ENCODE measurements around the gene PSD4.
"Not testable (repeated sequence)": the region's sequence is repeated elsewhere in the genome, so short reads cannot be mapped to it uniquely, and the experiment has no call there.

Gene PSD4

DNA sequence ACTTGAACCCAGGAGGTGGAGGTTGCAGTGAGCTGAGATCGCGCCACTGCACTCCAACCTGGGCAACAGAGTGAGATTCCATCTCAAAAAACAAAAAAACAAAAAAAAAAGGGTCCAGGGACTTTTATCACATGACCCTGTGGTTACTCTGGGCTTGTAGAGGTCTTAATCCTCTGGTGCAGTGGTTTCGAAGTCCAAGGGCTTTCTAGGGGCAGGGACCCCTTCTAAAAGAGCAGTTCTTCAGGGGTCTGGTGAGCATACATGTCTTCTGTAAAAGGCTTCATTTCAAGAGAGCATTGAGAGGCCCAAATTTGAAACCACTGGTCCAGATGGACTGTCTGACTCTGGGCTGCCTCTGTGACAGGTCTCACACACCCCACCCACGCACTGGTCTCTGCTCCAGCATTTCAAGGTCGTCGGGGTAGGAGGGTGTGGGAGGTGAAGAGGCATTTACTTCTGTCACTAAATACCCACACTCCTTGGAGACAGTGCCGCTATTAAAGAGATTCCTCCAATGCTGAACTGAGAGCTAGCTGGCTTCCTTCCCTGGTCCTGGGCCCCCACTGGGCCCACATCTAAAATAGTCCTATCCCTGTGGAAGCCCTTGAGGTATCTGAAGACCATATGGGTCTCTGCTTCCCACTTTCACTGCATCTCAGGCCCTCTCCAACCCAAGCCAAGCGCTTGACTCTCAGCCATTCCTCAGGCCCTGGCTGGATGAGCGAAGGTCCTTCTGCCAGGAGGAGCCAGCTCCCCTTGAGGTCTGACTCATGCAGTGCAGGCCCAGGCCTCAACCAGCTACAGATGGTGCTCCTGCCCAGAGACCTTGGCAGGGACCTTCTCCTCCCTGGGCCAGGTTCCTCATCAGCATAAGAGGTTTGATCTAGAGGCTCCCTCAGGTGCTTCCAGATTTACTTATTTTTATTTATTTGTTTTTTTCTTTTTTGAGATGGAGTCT lies 60.1 kb downstream of the PSD4 start:
- Histone ChIP-seq H3K36me3 (ENCODE audit: insufficient read depth, low read length) (no peaks in the 10 kb centered on the region), H3K4me1 (ENCODE audit: control insufficient read depth, insufficient read depth, low read length) (peaks cover 13% of the 10 kb centered on the region), H3K4me2 (ENCODE audit: low read length) (no peak overlapping the region), H3K9me3 (replicated peaks; ENCODE audit: low read length) (no peaks in the 10 kb centered on the region), H3K27me3 (ENCODE audit: control insufficient read depth, insufficient read depth, low read length) (no peaks in the 10 kb centered on the region), H3K4me3 (ENCODE audit: low read length) (no peak overlapping the region), H3K9ac (ENCODE audit: low read depth, low read length) (no peak overlapping the region)

DNA sequence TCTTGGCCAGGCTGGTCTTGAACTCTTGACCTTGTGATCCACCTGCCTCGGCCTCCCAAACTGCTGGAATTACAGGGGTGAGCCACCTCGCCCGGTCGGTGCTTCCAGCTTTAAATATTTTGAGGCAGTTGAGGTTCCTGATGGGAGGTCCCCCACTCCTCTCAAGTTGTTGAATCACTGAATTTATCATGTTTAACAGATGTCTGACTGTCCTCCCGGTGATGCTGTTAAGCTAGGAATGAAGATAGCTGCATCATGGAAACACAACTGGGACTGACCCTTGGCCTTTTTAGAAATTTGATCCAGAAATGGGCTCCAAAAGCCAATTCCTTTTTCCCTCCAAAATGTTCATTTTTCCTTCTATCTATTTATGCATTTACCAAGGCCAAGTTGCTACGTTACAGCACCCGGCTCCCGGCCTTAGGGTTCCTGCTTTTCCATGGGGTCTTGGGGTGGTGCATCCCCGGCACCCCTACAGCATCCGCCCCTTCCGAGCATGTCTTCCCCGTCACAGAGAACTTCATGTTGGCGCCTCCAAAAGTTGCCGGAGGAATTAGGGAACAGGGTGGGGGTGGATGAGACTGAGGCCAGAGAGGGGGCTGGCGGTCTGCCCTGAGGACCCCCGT lies 61.1 kb downstream of the PSD4 start:
- Histone ChIP-seq H3K4me3 (ENCODE audit: low read length) (peak overlapping the region; percentile 65), H3K9ac (ENCODE audit: low read depth, low read length) (peak overlapping the region; percentile 32), H3K4me1 (ENCODE audit: control insufficient read depth, insufficient read depth, low read length) (peaks cover 19% of the 10 kb centered on the region), H3K27me3 (ENCODE audit: control insufficient read depth, insufficient read depth, low read length) (no peaks in the 10 kb centered on the region), H3K36me3 (ENCODE audit: insufficient read depth, low read length) (no peaks in the 10 kb centered on the region), H3K9me3 (replicated peaks; ENCODE audit: low read length) (no peaks in the 10 kb centered on the region), H3K4me2 (ENCODE audit: low read length) (peak overlapping the region; percentile 72)

DNA sequence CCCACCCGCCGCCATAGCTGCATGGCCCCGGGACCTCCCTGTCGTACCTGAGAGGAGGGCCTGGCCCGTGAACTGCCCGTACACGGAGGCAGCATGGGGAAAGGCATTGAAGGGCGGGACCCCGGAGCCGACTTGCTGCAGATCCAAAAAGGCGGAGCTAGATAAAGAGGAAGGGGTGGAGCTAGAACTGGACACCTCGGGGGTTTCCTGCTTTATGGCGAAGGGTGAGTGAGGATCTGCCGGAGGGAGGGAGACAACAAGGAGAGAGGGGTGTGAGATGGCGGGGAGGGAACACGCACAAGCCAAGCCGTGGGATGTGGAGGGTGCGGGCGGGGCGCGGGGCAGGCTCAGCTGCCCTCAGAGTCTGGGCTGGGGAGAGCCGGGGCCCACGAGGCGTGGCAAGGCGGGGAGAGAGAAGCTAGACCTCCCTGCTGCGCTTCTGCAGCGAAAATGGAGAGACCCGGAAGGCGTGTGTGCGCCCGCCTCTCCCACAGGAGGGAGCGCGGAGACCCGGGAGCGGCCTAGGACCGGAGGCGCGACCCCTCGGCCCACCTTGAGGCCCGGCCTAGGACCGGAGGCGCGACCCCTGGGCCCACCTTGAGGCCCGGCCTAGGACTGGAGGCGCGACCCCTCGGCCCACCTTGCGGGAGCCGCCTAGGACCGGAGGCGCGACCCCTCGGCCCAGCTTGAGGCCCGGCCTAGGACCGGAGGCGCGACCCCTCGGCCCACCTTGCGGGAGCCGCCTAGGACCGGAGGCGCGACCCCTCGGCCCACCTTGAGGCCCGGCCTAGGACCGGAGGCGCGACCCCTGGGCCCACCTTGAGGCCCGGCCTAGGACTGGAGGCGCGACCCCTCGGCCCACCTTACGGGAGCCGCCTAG lies 61.8 kb downstream of the PSD4 start:
- not testable (repeated sequence) for H3K27me3 ChIP-seq (ENCODE audit: control insufficient read depth, insufficient read depth, low read length); H3K9me3 ChIP-seq (replicated peaks; ENCODE audit: low read length); H3K36me3 ChIP-seq (ENCODE audit: insufficient read depth, low read length)
- peak overlapping the region; percentile 71 for H3K9ac ChIP-seq (ENCODE audit: low read depth, low read length)
- peak overlapping the region; percentile 72 for H3K4me2 ChIP-seq (ENCODE audit: low read length)
- H3K4me1 ChIP-seq (ENCODE audit: control insufficient read depth, insufficient read depth, low read length), result peaks cover 27% of the 10 kb centered on the region
- peak overlapping the region; percentile 65 for H3K4me3 ChIP-seq (ENCODE audit: low read length)

DNA sequence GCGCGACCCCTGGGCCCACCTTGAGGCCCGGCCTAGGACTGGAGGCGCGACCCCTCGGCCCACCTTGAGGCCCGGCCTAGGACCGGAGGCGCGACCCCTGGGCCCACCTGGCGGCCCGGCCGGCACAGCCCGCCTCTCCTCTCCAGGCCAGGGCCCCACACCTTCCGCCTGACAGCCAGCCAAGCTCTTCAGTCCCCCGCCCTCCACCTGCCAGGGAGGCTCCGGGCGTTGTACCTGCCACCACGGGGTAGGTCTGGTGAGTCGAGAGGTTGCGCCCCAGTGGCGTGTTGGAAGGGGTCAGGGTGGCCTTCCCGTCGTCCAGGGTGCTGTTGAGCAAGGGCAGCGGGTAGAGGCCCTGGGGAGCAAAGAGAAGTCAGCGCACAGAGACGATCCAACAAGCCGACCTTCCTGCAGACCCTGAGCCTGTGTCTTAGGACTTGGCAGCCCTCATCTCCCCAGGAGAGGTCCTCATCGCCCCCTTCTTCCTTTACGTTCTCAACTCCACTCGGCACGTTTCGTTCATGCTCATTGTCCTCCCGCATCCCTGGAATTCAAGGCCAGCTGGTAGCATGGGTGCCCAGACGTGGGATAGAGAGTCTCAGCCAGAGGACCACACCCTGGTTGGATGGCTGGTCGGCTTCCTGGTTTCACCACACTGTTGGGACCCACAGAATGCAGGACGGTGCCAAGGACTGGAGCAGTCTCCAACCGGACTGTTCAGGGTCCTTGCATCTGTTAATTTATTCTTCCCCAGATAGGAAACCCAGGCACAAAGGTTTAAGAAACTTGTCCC lies 62.8 kb downstream of the PSD4 start:
- peak overlapping the region; percentile 71 for H3K9ac ChIP-seq (ENCODE audit: low read depth, low read length)
- peaks cover 34% of the 10 kb centered on the region for H3K4me1 ChIP-seq (ENCODE audit: control insufficient read depth, insufficient read depth, low read length)
- H3K27me3 ChIP-seq (ENCODE audit: control insufficient read depth, insufficient read depth, low read length), result no peaks in the 10 kb centered on the region
- peak overlapping the region; percentile 67 for H3K4me3 ChIP-seq (ENCODE audit: low read length)
- H3K4me2 ChIP-seq (ENCODE audit: low read length), result peak overlapping the region; percentile 78
- no peaks in the 10 kb centered on the region for H3K36me3 ChIP-seq (ENCODE audit: insufficient read depth, low read length)
- no peaks in the 10 kb centered on the region for H3K9me3 ChIP-seq (replicated peaks; ENCODE audit: low read length)

DNA sequence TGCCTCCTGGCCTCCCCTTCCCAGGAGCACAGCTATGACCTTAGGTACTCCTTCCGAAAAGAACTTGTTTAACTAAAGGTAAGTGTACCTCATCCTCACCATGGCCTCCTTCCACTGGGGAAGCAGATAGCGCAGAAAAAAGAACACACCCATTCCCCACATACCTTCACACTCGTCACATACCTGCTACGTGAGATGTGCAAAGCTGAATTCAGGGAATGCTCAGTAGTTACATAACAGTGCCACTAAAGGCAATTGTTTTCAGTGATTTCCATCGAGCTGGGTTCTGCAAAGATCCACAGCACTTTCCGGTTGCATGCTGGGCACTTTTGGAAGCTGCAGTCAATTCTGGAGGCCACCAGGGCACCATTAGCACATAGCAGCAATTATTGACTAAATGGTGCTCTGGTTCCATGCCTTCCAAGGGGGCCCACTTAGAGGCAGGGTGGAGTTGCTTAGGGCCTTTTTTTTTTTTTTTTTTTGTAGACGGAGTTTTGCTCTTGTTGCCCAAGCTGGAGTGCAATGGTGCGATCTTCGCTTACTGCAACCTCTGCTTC lies 63.9 kb downstream of the PSD4 start:
- Histone ChIP-seq H3K36me3 (ENCODE audit: insufficient read depth, low read length) (no peaks in the 10 kb centered on the region), H3K4me1 (ENCODE audit: control insufficient read depth, insufficient read depth, low read length) (peaks cover 37% of the 10 kb centered on the region), H3K27me3 (ENCODE audit: control insufficient read depth, insufficient read depth, low read length) (no peaks in the 10 kb centered on the region), H3K9ac (ENCODE audit: low read depth, low read length) (peak overlapping the region; percentile 71), H3K9me3 (replicated peaks; ENCODE audit: low read length) (no peaks in the 10 kb centered on the region), H3K4me2 (ENCODE audit: low read length) (peak overlapping the region; percentile 78), H3K4me3 (ENCODE audit: low read length) (peak overlapping the region; percentile 67)

DNA sequence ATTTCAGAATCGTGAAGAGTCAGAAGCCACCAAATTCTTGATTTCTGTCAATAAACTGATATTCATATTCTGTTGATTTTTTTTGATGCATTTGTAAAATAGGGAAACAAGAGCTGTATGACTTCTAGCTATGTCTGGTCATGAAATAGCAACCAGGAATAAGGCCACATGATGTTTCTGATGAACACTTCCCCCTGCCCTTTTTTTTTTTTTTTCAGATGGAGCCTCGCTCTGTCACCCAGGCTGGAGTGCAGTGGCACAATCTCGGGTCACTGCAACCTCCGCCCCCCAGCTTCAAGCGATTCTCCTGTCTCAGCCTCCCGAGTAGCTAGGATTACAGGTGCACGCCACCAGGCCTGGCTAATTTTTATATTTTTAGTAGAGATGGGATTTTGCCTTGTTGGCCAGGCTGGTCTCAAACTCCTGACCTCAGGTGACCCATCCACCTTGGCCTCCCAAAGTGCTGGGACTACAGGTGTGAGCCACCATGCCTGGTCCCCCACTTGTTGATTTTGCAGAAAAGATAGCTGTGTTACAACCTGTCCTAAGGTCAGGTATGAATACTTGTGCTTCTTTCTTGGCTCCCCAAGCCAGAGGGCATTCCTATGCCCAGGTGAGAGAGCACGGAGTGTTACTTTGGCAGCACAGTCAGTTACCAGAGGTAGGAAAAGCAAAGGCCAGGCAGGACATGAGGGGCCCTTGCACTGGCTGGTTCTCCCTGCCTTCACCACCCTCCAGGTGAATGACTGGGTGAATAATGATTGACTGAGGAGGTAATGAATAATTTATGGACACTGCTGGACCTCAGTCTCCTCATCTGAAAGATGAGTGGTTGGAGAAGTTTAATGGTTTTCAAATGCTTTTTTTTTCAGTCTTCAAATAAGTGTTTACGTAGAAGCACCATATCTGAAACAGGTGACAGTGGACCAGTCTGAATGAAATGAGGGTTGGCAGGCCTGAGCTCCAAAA lies 65.4 kb downstream of the PSD4 start:
- peak overlapping the region; percentile 78 for H3K9ac ChIP-seq (ENCODE audit: low read depth, low read length)
- H3K4me2 ChIP-seq (ENCODE audit: low read length), result peak overlapping the region; percentile 79

DNA sequence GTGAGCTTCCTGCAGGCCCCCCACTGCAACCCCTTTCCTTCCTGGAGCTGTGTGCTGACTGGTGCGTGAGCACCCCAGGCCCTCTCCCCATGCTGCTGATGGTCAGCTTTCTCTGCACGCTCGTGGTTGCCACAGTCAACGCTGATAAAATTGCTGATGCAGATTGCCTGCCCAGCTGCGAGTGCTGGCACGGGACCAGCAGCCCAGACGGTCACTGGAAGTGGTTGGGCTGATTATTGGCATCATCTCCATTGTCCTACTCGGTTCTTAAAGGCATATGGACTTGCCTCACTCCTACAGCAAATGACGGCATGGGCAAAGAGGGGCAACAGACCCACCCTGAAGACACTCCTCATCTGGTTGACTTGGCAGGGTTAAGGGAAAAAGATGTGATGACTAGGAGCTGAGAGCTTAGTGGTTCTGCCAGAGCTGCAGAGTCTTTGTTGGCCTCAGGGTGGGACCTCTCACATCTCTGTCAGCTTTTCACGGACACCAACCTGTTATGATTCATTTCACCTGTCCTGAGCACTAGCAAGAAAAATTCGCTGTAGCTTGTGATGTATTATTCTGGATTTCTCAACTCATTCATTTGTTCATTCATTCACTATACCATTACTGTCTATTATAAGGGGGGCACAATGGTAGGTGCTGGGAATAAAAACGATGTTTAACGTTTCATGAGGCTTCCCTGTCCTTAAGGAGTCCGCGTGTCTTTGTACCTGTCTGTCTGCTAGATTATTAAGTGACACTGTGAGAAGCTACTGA lies 66.6 kb downstream of the PSD4 start:
- Histone ChIP-seq H3K4me3 (ENCODE audit: low read length) (peak overlapping the region; percentile 44), H3K36me3 (ENCODE audit: insufficient read depth, low read length) (no peaks in the 10 kb centered on the region), H3K9ac (ENCODE audit: low read depth, low read length) (peak overlapping the region; percentile 78), H3K4me1 (ENCODE audit: control insufficient read depth, insufficient read depth, low read length) (peaks cover 29% of the 10 kb centered on the region), H3K27me3 (ENCODE audit: control insufficient read depth, insufficient read depth, low read length) (no peaks in the 10 kb centered on the region), H3K9me3 (replicated peaks; ENCODE audit: low read length) (no peaks in the 10 kb centered on the region), H3K4me2 (ENCODE audit: low read length) (peak overlapping the region; percentile 79)

More for the DNA sequence above, 65.4 kb downstream of the PSD4 start:
- Histone ChIP-seq H3K4me1 (ENCODE audit: control insufficient read depth, insufficient read depth, low read length) (peaks cover 31% of the 10 kb centered on the region), H3K4me3 (ENCODE audit: low read length) (peak overlapping the region; percentile 44), H3K9me3 (replicated peaks; ENCODE audit: low read length) (no peaks in the 10 kb centered on the region), H3K36me3 (ENCODE audit: insufficient read depth, low read length) (no peaks in the 10 kb centered on the region), H3K27me3 (ENCODE audit: control insufficient read depth, insufficient read depth, low read length) (no peaks in the 10 kb centered on the region)

DNA sequence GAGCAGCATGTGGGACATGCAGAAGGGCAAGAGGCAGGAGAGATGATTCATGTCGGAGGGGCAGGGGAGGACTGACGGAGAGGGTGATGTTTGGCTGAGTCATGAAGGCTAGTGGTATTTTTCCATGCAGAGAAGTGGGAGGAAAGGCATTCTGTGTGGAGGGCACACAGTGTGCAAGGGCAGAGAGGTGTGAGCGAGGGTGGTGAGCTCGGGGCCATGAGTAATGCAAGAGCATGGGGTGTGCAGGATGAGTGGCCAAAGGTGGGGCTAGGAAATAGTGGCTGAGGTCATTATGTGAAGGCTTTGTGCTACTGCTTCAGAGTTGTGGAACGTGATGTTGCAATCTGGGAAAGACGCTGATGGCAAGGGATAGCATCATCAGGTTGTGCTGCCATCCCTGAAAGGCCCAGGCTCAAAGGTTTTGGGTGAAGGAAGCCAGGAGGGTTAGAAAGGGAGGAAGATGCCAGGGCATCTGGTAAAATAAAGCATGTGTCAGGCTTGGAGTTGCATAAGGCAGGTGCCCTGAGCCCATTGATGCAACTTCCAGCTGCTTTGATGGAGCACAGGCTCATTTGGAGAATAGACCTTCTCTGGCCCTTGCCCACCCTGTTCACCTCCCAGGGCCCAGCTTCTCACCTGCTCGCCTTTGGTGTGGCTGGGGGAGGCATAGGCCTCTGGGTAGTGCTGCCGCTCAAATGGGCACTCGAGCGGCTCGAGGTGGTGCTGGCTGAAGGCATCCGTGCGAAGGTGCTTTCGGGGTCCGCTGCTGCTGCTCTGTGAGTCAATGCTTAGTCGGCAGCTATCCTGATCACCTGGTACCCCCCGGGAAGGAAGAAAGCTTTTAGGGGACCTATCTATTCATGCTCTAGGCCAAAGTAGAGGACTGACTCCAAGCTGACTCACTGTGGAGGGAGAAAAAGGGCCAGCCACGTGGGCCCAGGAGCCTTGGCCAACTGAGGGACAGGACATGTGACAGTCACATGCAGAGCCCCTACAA lies 67.4 kb downstream of the PSD4 start:
- H3K36me3 ChIP-seq (ENCODE audit: insufficient read depth, low read length), result no peaks in the 10 kb centered on the region
- peak overlapping the region; percentile 78 for H3K9ac ChIP-seq (ENCODE audit: low read depth, low read length)
- no peaks in the 10 kb centered on the region for H3K9me3 ChIP-seq (replicated peaks; ENCODE audit: low read length)
- peak overlapping the region; percentile 44 for H3K4me3 ChIP-seq (ENCODE audit: low read length)
- H3K4me2 ChIP-seq (ENCODE audit: low read length), result peak overlapping the region; percentile 79
- H3K4me1 ChIP-seq (ENCODE audit: control insufficient read depth, insufficient read depth, low read length), result peaks cover 29% of the 10 kb centered on the region
- H3K27me3 ChIP-seq (ENCODE audit: control insufficient read depth, insufficient read depth, low read length), result no peaks in the 10 kb centered on the region
